B cell (primary cell): ENCODE measurements around the gene JADE2. TPM values are rescaled to one million over a fixed set of nuclear protein-coding genes. Genes with fewer than 3 reads are reported as not detected.

Source experiments
- ATAC-seq: fragments of 200-7000 bp; cut with Tn5 transposase; one replicate; pipeline ENCODE4 v1.10.0; 2021; ENCODE audit warnings: low read depth, mild to moderate bottlenecking, moderate number of reproducible peaks, moderate library complexity
- CTCF ChIA-PET: fragments of 350-600 bp; sonication (Branson Sonifier 250); formaldehyde crosslinking; loops from one replicate; lab custom pipeline; 2021; ENCODE audit warnings: antibody characterized with exemption, inconsistent platforms; lab: Charles Lee
- POLR2A ChIA-PET: fragments of 350-600 bp; sonication (Branson Sonifier 250); formaldehyde crosslinking; loops from one replicate; lab custom pipeline; 2021; ENCODE audit warnings: antibody characterized with exemption; lab: Charles Lee
- DNase-seq: peaks from one replicate; pipeline ENCODE4 v3.0.0; 2013
- H2AFZ ChIP-seq: 2 replicates; pipeline ENCODE4 v1.6.1; 2012; ENCODE audit warnings: mild to moderate bottlenecking, low read depth, low read length; ENCODE audit not compliant: insufficient read depth, poor library complexity, severe bottlenecking
- H3K27ac ChIP-seq, 2 donors: 1 replicate in 1 of 2; 2 replicates in 1 of 2; pipeline ENCODE4 v1.5.1; 2012 to 2013; ENCODE audit warnings: low read length in 2 of 2, mild to moderate bottlenecking in 2 of 2, moderate library complexity in 1 of 2
- H3K27me3 ChIP-seq, 4 experiments: fragments of 200-600 bp in 1 of 4; sonication (generic) in 1 of 4; replicated peaks in 1 of 4; 1 replicate in 2 of 4; 2 replicates in 2 of 4; pipeline versions ENCODE4 v1.6.1 to v1.7.0; 2013 to 2016; ENCODE audit warnings: low read length in 3 of 4, mild to moderate bottlenecking in 2 of 4, mixed read lengths in 1 of 4, moderate library complexity in 1 of 4; ENCODE audit not compliant: insufficient read depth in 4 of 4, control insufficient read depth in 3 of 4; ENCODE audit errors: control extremely low read depth in 1 of 4
- H3K36me3 ChIP-seq, 2 experiments: replicated peaks in 1 of 2; 1 replicate in 1 of 2; 2 replicates in 1 of 2; pipeline versions ENCODE4 v1.6.1 to v1.7.1; 2013; ENCODE audit warnings: low read length in 1 of 2; ENCODE audit not compliant: insufficient read depth in 2 of 2, control insufficient read depth in 1 of 2; ENCODE audit errors: control extremely low read depth in 1 of 2, extremely low read depth in 1 of 2
- H3K4me1 ChIP-seq, 2 donors: fragments of 200-600 bp in 1 of 2; sonication (generic) in 1 of 2; 1 replicate in 1 of 2; 2 replicates in 1 of 2; pipeline versions ENCODE4 v1.5.1 to v1.6.1; 2013 to 2017; ENCODE audit warnings: low read length in 2 of 2; ENCODE audit not compliant: control insufficient read depth in 2 of 2, insufficient read depth in 2 of 2
- H3K4me2 ChIP-seq: replicated peaks from 2 replicates; pipeline ENCODE3; 2012; ENCODE audit warnings: mild to moderate bottlenecking, low read depth, low read length; ENCODE audit not compliant: poor library complexity, severe bottlenecking
- H3K4me3 ChIP-seq, 5 experiments: fragments of 200-600 bp in 1 of 5; sonication (generic) in 1 of 5; 1 replicate in 3 of 5; 2 replicates in 2 of 5; pipeline versions ENCODE4 v1.5.1 to v1.7.0; 2011 to 2016; ENCODE audit warnings: low read length in 4 of 5, mild to moderate bottlenecking in 4 of 5, low read depth in 2 of 5, control low read depth in 1 of 5, moderate library complexity in 1 of 5; ENCODE audit not compliant: insufficient read depth in 1 of 5; ENCODE audit errors: control extremely low read depth in 1 of 5, extremely low read depth in 1 of 5
- H3K79me2 ChIP-seq: fragments of 200-600 bp; sonication (generic); one replicate; pipeline ENCODE4 v1.6.0; 2016; ENCODE audit warnings: low read length; ENCODE audit not compliant: control insufficient read depth, insufficient read depth
- H3K9ac ChIP-seq: fragments of 200-600 bp; sonication (generic); 2 replicates; pipeline ENCODE4 v1.6.1; 2017; ENCODE audit warnings: mild to moderate bottlenecking, low read length, moderate library complexity
- H3K9me3 ChIP-seq, 3 donors: one replicate each; pipeline versions ENCODE4 v1.6.1 to v1.7.1; 2013; ENCODE audit warnings: low read length in 2 of 3; ENCODE audit not compliant: control insufficient read depth in 2 of 3, insufficient read depth in 1 of 3; ENCODE audit errors: control extremely low read depth in 1 of 3
- H4K20me1 ChIP-seq: 2 replicates; pipeline ENCODE4 v1.6.0; 2012; ENCODE audit warnings: mild to moderate bottlenecking, low read length; ENCODE audit not compliant: insufficient read depth, control insufficient read depth, poor library complexity, severe bottlenecking
- H3K27ac Mint-ChIP-seq: one replicate; pipeline ENCODE4 v1.8.0; 2021; ENCODE audit warnings: mixed read lengths
- H3K27me3 Mint-ChIP-seq: one replicate; pipeline ENCODE4 v1.8.0; 2021; ENCODE audit warnings: mixed read lengths
- H3K4me1 Mint-ChIP-seq: one replicate; pipeline ENCODE4 v1.8.0; 2021; ENCODE audit warnings: mixed read lengths
- H3K4me3 Mint-ChIP-seq: one replicate; pipeline ENCODE4 v1.8.0; 2021; ENCODE audit warnings: mixed read lengths
- H3K9me3 Mint-ChIP-seq: one replicate; pipeline ENCODE4 v1.8.0; 2022; ENCODE audit warnings: mixed read lengths; ENCODE audit not compliant: insufficient read depth
- CTCF ChIP-seq: fragments of 200-600 bp; IDR thresholded peaks from one replicate; pipeline ENCODE4 v1.8.0; 2022; ENCODE audit warnings: antibody characterized with exemption, mild to moderate bottlenecking
- EZH2 ChIP-seq: IDR thresholded peaks from 2 replicates; pipeline ENCODE4 v1.6.1; 2012; ENCODE audit warnings: borderline replicate concordance, low read depth, mild to moderate bottlenecking, moderate library complexity, low read length; ENCODE audit not compliant: insufficient read depth, poor library complexity, severe bottlenecking
- WGBS: methylation state at CpG from one replicate; pipeline ENCODE4 v1.1.5; 2013; ENCODE audit warnings: missing lambda C conversion rate; ENCODE audit not compliant: insufficient coverage; 5-methylcytosine and 5-hydroxymethylcytosine counted together
- intact Hi-C: fragments of 100-400 bp; cut with micrococcal nuclease; formaldehyde crosslinking; loops from one replicate; pipeline ENCODE4 v1.10.0; 2022
- polyA plus RNA-seq: library from polyadenylated mRNA; depleted of rRNA; stranded (reverse); fragments of >200 nt; gene quantifications from 2 replicates; pipeline ENCODE4 v1.2.3, GENCODE V29; 2012
- total RNA-seq, 2 donors: library from RNA; stranded (reverse); fragments of 120-200 nt in 1 of 2; gene quantifications; 1 replicate in 1 of 2; 2 replicates in 1 of 2; pipeline versions ENCODE4 v1.2.3 to v1.2.4, GENCODE V29; 2013 to 2022

Gene JADE2
- total and polyA plus RNA-seq, 2 donors (not counting 1 experiment from before 2014, with no cell fraction given) = 80.5 to 247 TPM

GRCh38 chr5:134540747-134541733 is 15.6 kb downstream of the JADE2 start:
- H3K4me3 Mint-ChIP-seq = peak overlapping the region; percentile 78
- Histone ChIP-seq H3K27me3 (no peaks in the 10 kb centered on the region), H3K27ac (peak overlapping the region; percentile 87 to 95), H3K4me3 (no peak overlapping the region), H2AFZ (no peak overlapping the region), H3K4me1 (peaks cover 79% of the 10 kb centered on the region in 2 donors), H3K9me3 (no peaks in the 10 kb centered on the region), H3K36me3 (peaks cover 0 to 71% of the 10 kb centered on the region in 2 experiments), H4K20me1 (peaks cover 63% of the 10 kb centered on the region), H3K9ac (peak overlapping the region; percentile 22), H3K4me2 (peak overlapping the region; percentile 62), H3K79me2 (peaks cover 81% of the 10 kb centered on the region)
- ATAC-seq (peak; percentile 56), DNase-seq (peak; percentile 84)
- intact Hi-C loops = loop anchor here (1.0 to 5.0 kb wide), 5 partner anchors 36 to 169 kb away; partner anchors contain the start of genes CDKN2AIPNL, SEC24A and UBE2B
- peak overlapping the region; percentile 91 for H3K27ac Mint-ChIP-seq
- peaks cover 76% of the 10 kb centered on the region for H3K4me1 Mint-ChIP-seq
- no peaks in the 10 kb centered on the region for H3K9me3 Mint-ChIP-seq
- ChIA-PET CTCF (interaction anchor here (0.7 to 6.8 kb wide), 6 partner anchors 12 to 130 kb away, joined by 4 to 122 read pairs (median 4); partner anchors contain the start of genes CDKN2AIPNL and JADE2), POLR2A (interaction anchor here (0.7 to 7.8 kb wide), 6 partner anchors 13 to 169 kb away, joined by 3 to 86 read pairs (median 6); partner anchors contain the start of genes CDKN2AIPNL and JADE2)
- 42% methylated on average over 14 of the region's 15 CpGs for WGBS
- H3K27me3 Mint-ChIP-seq = no peaks in the 10 kb centered on the region
- TF ChIP-seq CTCF (no peak), EZH2 (no peak)
